Stimulated activated CD8-positive, alpha-beta memory T cell treated with anti-CD3 and anti-CD28 coated beads, Interleukin-4, amount 100 ng/mL, for 4 hours (primary cell): ENCODE measurements around the gene TTC7B.

Experiments used
- DNase-seq, 2 donors: peaks; one replicate each; pipeline ENCODE4 v3.0.0-alpha.2; 2020; ENCODE audit warnings: low read depth in 2 of 2, low spot score in 1 of 2

TTC7B gene

GRCh38 chr14:90498198-90498597 lies 318.0 kb downstream of the TTC7B start:
- no peak for DNase-seq

GRCh38 chr14:90496379-90496778 lies 319.9 kb downstream of the TTC7B start:
- DNase-seq: no peak

GRCh38 chr14:90495357-90496276 lies 320.6 kb downstream of the TTC7B start:
- DNase-seq: no peak

DNA sequence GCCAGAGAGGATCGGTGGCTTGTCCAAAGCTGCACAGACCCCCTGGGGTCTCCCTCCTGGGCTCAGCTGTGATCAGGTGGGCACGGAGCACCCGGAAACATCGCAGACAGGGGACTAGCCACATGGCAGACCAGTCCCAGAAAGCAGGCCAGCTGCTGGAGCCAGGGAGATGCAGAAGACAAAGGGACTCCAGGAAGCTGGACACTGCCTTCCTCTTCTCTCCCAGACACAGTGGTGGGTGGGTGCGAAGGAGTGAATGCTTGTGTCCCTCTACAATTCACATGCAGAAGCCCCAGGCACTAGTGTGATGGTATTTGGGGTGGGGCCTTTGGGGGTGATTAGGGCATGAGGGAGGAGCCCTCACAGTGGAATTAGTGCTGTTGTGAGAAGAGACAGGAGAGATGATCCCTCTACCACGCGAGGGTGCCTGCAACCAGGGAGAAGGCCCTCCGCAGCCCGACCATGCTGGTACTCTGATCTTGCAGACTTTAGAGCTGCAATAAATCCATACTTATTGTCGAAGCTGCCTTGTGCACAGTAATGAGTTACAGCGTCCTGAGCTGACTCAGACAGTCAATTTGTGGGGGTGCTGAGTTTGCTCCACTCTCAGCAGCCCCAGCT lies 324.2 kb downstream of the TTC7B start:
- DNase-seq: no peak

DNA sequence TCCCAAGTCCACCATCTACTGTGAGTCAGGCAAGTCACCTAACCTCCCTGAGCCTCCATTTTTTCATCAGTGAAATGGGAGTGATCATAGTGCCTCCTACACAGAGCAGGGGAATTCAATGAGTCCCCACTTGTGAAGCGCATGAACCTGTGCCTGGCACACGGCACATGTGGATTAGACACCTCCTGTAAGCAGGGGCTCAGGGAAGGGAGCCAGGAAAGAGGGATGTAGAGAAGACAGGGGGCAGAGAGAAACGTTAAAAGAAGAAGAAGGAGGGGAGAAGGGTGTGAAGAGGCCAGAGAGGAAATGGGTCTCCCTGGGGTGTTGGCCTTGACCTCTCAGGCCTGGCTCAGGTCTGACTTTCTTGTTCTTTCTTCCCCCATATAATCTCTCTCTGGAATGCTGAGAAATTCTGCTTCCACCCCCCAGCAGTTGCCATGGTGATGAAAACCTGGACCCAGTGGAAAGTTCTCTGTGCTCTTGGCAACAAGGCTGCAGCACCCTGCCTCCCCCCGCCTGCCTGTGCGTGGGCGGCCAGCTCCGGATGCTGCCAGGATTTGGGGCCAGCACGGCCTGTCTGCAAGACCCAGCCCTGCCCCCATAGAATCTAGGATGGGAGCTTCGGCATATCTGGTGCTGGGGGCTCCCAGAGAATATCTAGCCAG lies 324.9 kb downstream of the TTC7B start:
- DNase-seq: no peak

GRCh38 chr14:90490720-90491050 lies 325.5 kb downstream of the TTC7B start:
- no peak for DNase-seq

DNA sequence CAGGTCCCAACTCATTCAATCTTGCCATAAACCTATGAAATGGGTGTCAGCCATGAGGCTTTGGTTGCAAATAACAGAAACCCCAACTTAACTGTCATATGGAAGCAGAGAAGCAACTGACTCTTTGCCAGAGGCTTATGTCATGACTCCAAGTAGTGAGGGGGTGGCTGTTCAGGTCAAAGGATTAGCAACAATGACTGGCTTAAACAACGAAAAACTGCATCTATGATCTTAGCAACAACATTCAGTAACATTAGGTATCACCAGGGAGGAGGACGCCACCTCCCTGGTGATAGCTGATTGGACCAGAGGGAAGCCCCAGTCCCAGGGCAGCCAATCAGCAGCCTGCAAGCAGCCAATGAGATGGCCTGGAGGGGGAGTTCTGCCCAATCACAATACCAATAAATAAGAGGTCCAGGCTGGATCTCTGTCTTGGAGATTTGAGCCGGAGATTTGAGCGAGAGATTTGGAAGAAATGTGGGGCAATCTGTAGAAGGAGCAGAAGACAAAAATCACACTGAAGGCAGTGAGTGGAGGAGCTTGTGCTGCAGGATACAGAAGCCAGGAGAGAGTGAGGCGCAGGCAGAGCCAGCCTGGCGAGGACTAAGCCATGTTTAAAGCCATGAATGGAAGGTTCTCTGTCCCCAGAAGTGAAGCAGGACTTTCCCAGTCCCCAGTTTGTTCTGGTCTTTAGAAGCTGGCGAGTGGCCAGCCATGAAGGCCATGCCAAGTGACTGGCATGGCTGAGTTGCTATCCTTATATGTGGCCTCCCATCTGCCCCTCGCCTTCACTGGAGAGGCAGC lies 326.1 kb downstream of the TTC7B start:
- no peak for DNase-seq

DNA sequence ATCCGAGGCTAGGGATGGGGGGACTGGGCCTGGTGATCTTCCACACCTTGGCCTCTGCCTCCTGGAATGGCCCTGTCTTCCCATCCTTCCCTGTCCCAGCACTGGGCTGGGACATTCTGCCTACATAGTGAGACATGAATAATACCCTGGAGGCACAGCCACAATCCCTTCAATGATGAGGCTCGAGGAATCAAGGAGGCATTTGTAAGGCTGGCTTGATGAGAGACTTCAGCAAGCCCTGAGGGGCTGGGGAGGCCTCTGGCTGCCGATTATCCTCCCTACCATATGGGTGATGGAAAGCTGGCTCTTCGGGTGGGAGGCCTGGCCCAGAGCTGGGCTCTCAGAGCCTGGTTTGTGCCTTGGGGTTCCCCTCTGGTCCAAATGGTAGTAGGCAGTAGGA lies 326.9 kb downstream of the TTC7B start:
- DNase-seq: no peak

DNA sequence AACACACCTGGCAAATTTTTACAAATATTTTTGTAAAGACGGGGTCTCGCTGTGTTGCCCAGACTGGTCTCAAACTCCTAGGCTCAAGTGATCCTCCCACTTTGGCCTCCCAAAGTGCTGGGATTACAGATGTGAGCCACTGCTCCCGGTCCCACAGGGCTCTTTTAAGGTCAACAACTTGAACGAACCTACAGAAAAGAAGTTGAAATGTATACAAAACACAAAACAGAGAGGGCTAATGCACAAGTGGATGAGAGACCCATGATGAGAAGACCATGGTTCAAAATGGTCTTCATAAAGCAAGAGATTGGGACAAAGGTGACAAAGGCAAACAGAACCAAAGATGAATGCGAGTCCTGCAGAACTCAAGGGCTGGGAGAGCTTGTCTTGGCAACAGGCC lies 328.0 kb downstream of the TTC7B start:
- no peak for DNase-seq

GRCh38 chr14:90487462-90487861 lies 328.8 kb downstream of the TTC7B start:
- no peak for DNase-seq

DNA sequence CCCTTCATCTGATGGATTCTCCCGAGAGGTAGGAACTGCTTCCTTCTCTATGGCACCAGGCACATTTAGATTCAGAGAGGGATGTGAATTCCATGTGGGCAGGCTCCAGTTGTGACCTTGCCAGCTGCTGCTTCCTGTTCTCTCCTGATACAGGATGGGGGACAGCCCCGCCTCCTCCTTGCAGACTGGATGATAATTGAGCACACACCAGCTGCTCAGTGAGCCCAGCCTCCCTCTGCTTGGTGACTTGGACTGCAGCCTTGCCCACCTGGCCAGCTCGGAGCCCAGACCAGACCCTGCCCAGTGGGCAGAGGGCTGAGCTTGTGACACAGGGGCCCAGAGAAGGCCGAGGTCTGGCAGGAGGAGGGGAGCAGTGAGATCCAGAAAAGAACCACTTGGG lies 329.2 kb downstream of the TTC7B start:
- no peak for DNase-seq

DNA sequence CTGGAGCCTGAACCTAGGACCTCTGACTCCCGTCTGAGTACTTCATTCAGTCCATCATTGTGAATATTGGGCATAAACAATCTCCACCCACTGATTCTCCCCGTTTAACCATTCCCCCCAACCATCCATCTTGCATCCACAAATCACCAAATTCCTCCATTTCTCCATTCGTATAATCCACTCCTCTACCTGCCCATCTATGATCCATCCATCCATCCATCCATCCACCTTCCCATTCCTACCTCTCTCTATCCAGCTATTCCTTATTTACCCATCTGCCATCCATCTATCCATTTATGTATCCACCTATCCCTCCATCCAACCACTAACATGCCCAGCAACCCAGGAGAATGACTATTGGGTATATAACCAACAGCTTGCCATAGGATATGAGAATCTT lies 331.9 kb downstream of the TTC7B start:
- no peak for DNase-seq

GRCh38 chr14:90483571-90483974 lies 332.7 kb downstream of the TTC7B start:
- no peak for DNase-seq

GRCh38 chr14:90483117-90483516 lies 333.1 kb downstream of the TTC7B start:
- DNase-seq: no peak

DNA sequence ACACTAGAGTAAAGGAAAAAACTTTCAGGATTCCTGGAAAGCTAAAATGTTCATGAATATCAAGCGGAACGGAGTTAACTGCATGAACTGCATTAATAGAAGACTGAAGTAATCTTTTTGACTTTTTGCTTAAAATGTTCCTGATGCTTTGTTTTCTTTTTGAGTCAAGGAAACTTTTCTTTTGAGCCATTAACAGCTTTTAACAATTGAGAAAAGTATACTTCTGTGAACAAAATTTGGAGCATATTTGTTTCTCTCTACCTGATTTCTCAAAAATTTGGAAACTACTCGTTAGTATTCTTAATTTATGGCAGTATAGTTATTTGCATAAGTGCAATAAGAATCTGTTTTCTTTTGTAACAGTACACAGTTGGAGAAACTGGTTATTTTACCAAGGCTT lies 340.9 kb downstream of the TTC7B start:
- DNase-seq: no peak
